ENCODE data around the gene ATP6V1B1. TPM values are rescaled to one million over a fixed set of nuclear protein-coding genes. Genes with fewer than 3 reads are reported as not detected.

Gene ATP6V1B1
- total and polyA plus RNA-seq, 7 donors, result 0.16 to 1.9 (median 0.66) TPM; not detected in 4

DNA sequence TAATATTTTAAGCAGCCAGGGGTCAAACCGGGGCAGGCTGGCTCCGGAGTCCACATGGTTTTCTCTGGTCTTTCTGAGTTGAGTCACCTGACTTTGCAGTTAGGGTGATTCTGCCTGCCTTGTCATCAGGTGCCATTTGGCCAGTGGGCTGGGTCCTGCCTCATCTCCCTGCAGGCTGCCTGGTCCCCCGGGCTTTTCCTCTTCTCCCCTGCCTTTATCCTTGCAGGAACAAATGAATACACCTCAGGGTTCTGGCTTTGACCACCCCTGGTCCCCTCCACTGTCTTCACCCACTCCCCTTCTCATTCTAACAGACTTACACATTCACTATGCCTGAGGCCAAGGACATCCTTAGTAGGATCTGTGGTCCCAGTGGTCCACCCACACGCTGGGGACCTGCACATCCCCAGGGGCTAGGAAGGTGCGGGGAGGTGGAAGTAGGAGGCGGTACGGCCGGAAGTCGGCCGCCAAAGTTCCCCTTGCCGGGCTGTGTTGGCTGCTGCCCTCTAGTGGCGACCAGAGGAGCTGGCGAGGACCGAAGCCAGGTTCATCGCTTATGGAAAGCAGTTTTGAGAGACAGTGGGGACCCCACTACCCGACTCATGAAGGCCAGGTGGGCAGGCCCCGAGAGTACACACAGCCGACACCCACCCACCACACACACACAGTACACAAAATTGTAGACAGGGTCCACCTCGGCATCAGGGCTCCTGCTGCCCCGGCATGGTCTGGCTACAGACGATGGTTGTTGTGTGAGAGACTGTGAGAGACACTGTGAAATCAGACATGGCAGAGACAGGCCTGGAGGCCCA is 65.3 kb downstream of the ATP6V1B1 start:
- TF ChIP-seq, protein P1, sequence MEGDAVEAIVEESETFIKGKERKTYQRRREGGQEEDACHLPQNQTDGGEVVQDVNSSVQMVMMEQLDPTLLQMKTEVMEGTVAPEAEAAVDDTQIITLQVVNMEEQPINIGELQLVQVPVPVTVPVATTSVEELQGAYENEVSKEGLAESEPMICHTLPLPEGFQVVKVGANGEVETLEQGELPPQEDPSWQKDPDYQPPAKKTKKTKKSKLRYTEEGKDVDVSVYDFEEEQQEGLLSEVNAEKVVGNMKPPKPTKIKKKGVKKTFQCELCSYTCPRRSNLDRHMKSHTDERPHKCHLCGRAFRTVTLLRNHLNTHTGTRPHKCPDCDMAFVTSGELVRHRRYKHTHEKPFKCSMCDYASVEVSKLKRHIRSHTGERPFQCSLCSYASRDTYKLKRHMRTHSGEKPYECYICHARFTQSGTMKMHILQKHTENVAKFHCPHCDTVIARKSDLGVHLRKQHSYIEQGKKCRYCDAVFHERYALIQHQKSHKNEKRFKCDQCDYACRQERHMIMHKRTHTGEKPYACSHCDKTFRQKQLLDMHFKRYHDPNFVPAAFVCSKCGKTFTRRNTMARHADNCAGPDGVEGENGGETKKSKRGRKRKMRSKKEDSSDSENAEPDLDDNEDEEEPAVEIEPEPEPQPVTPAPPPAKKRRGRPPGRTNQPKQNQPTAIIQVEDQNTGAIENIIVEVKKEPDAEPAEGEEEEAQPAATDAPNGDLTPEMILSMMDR (IDR thresholded peaks at IDR 0.05), result peak; percentile 62 to 91 (median 76)
- no peak for TF ChIP-seq EP300 (IDR thresholded peaks at IDR 0.05)
- no peak for TF ChIP-seq POLR2AphosphoS5 (IDR thresholded peaks at IDR 0.05)
- Histone ChIP-seq H3K4me3 (peak overlapping the region in 3 of 4 donors; percentile 11 to 26 (median 23)), H3K4me1 (peaks cover 0 to 7% (median 0%) of the 10 kb centered on the region in 4 donors), H3K9me3 (no peaks in the 10 kb centered on the region), H3K27ac (no peak overlapping the region), H3K27me3 (no peaks in the 10 kb centered on the region), H3K36me3 (no peaks in the 10 kb centered on the region)
- peak; percentile 83 for DNase-seq
- 22 to 25% methylated on average over 21 of the region's 21 CpGs for WGBS, 2 donors
- intact Hi-C loops (cut with DNase I), result loop anchor here (5.0 kb wide), 1 partner anchor 34 kb away; no protein-coding TSS in a partner anchor

DNA sequence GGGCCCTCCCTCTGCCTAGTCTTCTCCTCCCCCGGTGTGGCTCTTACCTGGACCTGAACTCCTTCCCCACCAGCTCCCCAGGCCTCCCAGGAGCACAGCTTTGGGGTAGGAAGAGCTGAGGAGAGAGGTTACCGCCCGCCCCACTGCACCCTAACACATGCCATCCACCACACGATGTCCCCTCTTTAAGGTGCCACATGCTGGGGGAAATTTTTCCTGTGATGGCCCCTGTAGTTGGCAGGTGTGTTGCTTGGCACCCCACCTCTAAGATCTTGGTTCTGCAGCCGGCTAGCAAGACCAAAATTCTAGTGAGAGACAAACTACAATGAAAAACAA is 65.9 kb downstream of the ATP6V1B1 start:
- WGBS, 2 donors, result 86 to 87% methylated on average over 5 of the region's 5 CpGs
- Histone ChIP-seq H3K4me1 (peaks cover 0 to 7% (median 0%) of the 10 kb centered on the region in 4 donors), H3K4me3 (no peak overlapping the region), H3K9me3 (no peaks in the 10 kb centered on the region), H3K27ac (no peak overlapping the region), H3K27me3 (no peaks in the 10 kb centered on the region), H3K36me3 (no peaks in the 10 kb centered on the region)
- no peak for TF ChIP-seq POLR2AphosphoS5 (IDR thresholded peaks at IDR 0.05)
- TF ChIP-seq EP300 (IDR thresholded peaks at IDR 0.05), result no peak
- TF ChIP-seq POLR2A (IDR thresholded peaks at IDR 0.05), result no peak
- TF ChIP-seq, protein P1 (IDR thresholded peaks at IDR 0.05), result no peak
- intact Hi-C loops (cut with DNase I), result loop anchor here (5.0 kb wide), 1 partner anchor 34 kb away; no protein-coding TSS in a partner anchor
- no peak for DNase-seq

DNA sequence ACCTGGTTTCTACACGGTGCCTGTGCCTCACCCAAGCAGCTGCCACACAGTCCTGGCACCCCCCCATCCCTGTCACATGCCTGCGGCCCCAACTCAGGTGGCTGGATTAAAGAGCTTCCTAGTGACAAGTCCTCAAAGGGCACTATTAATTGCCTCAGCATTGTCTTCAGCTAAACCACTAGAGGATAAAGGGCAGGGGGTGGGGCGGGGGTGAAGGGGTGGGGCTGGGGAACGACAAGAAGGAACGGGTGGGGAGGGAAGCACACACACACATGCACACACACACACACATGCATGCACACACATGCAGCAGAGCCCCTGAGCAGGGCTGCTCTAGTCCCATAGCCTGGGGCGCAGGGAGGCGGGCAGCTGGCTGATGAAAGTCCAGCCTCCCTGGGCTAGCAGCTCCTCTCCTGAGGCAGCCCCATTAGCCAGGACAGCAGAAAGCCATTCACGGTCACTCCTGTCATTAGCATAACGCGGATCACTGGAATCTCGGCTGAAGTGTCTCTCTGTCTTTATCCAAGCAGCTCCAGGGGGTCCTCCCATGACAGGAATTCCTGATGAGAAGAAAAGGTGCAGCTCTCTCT is 66.4 kb downstream of the ATP6V1B1 start:
- peak; percentile 46 for DNase-seq
- peaks cover 0 to 7% (median 0%) of the 10 kb centered on the region in 4 donors for H3K4me1 ChIP-seq
- 35 to 55% methylated on average over 11 of the region's 11 CpGs for WGBS, 2 donors
- no peaks in the 10 kb centered on the region for H3K36me3 ChIP-seq
- no peaks in the 10 kb centered on the region for H3K27me3 ChIP-seq
- no peak for TF ChIP-seq POLR2AphosphoS5 (IDR thresholded peaks at IDR 0.05)
- no peak for TF ChIP-seq POLR2A (IDR thresholded peaks at IDR 0.05)
- TF ChIP-seq EP300 (IDR thresholded peaks at IDR 0.05), result no peak
- TF ChIP-seq, protein P1 (IDR thresholded peaks at IDR 0.05), result no peak
- intact Hi-C loops (cut with DNase I), result loop anchor here (5.0 kb wide), 1 partner anchor 35 kb away; no protein-coding TSS in a partner anchor
- no peak overlapping the region for H3K27ac ChIP-seq
- H3K9me3 ChIP-seq, result no peaks in the 10 kb centered on the region
- no peak overlapping the region for H3K4me3 ChIP-seq

DNA sequence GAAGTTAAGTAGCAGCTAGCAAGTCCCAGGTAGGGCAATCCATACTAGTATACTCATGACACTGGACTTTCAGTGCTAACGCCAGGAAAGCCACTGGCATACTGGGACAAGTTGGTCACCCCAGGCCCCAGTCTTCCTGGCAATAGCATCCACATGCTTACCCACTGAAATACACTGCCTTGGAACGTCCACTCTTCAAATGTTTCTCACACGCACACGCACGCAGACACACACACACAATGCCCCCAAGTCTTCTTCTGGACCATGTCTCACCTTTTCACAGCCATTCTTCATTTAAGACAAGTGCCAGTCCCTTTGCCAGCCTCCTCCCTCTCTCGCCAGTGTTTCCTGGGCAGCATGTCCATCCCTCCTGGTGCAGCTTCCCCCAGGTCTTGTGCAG is 67.7 kb downstream of the ATP6V1B1 start:
- no peak for DNase-seq
- 87 to 89% methylated on average over 6 of the region's 6 CpGs for WGBS, 2 donors
- intact Hi-C loops (cut with DNase I), result loop anchor here (5.0 kb wide), 1 partner anchor 36 kb away; no protein-coding TSS in a partner anchor
- Histone ChIP-seq H3K4me1 (peaks cover 0 to 7% (median 0%) of the 10 kb centered on the region in 4 donors), H3K27ac (no peak overlapping the region), H3K4me3 (no peak overlapping the region), H3K9me3 (no peaks in the 10 kb centered on the region), H3K27me3 (peaks cover 0 to under 1% (median 0%) of the 10 kb centered on the region in 3 donors), H3K36me3 (no peaks in the 10 kb centered on the region)
- TF ChIP-seq POLR2A (IDR thresholded peaks at IDR 0.05), result no peak
- TF ChIP-seq, protein P1 (IDR thresholded peaks at IDR 0.05), result no peak
- TF ChIP-seq POLR2AphosphoS5 (IDR thresholded peaks at IDR 0.05), result no peak

Measured in sigmoid colon (tissue), 7 donors.